Prostate gland (tissue), 2 donors: ENCODE data around the gene PRDM16. TPM values are rescaled to one million over a fixed set of nuclear protein-coding genes. Genes with fewer than 3 reads are reported as not detected.

Source experiments
- DNase-seq: peaks from one replicate; pipeline ENCODE4 v3.0.0-alpha.2; 2019; ENCODE audit warnings: low spot score
- H3K27ac ChIP-seq, 2 donors: fragments of 200-600 bp; sonication (generic); 2 replicates each; pipeline ENCODE4 v1.5.1; 2017 to 2019
- H3K27me3 ChIP-seq: fragments of 200-600 bp; sonication (generic); replicated peaks from 2 replicates; pipeline ENCODE4 v1.5.1; 2019; ENCODE audit not compliant: insufficient read depth
- H3K36me3 ChIP-seq, 2 donors: fragments of 200-600 bp; sonication (generic); 1 replicate in 1 of 2; 2 replicates in 1 of 2; pipeline versions ENCODE4 v1.5.1 to v1.8.1; 2017 to 2019
- H3K4me1 ChIP-seq: fragments of 200-600 bp; sonication (generic); replicated peaks from 2 replicates; pipeline ENCODE4 v1.5.1; 2019
- H3K4me3 ChIP-seq, 2 donors: fragments of 200-600 bp; sonication (generic); 2 replicates each; pipeline ENCODE4 v1.5.1; 2017 to 2019
- H3K9me3 ChIP-seq: fragments of 200-600 bp; sonication (generic); 2 replicates; pipeline ENCODE4 v1.5.1; 2017
- POLR2A ChIP-seq: fragments of 450-650 bp; IDR thresholded peaks from one replicate; pipeline ENCODE4 v1.6.1; 2016; ENCODE audit warnings: antibody characterized with exemption, mild to moderate bottlenecking
- POLR2AphosphoS5 ChIP-seq: sonication (generic); formaldehyde crosslinking; IDR thresholded peaks from one replicate; pipeline ENCODE4 v1.6.1; 2017; ENCODE audit warnings: antibody characterized with exemption
- WGBS: methylation state at CpG from one replicate; pipeline ENCODE4 v1.1.5; 2018; 5-methylcytosine and 5-hydroxymethylcytosine counted together
- intact Hi-C: fragments of 100-400 bp; cut with DNase I; formaldehyde crosslinking; loops from one replicate; pipeline ENCODE4 v1.14.2; 2022
- total RNA-seq, 2 donors: library from RNA; depleted of rRNA; stranded (reverse); fragments of >200 nt; gene quantifications; one replicate each; pipeline ENCODE4 v1.1.0, GENCODE V29; 2016
- TF ChIP-seq, protein P1 (sequence below), 4 experiments: fragments of 200-600 bp in 2 of 4; fragments of 450-650 bp in 2 of 4; sonication (generic) in 2 of 4; IDR thresholded peaks; 1 replicate in 3 of 4; 2 replicates in 1 of 4; pipeline ENCODE4 v1.5.1; 2016 to 2019; ENCODE audit warnings: antibody characterized with exemption in 4 of 4, mild to moderate bottlenecking in 2 of 4, moderate library complexity in 2 of 4

PRDM16 gene
- total RNA-seq, 2 donors from 2014 or later, result 0.23 to 6.5 TPM

DNA sequence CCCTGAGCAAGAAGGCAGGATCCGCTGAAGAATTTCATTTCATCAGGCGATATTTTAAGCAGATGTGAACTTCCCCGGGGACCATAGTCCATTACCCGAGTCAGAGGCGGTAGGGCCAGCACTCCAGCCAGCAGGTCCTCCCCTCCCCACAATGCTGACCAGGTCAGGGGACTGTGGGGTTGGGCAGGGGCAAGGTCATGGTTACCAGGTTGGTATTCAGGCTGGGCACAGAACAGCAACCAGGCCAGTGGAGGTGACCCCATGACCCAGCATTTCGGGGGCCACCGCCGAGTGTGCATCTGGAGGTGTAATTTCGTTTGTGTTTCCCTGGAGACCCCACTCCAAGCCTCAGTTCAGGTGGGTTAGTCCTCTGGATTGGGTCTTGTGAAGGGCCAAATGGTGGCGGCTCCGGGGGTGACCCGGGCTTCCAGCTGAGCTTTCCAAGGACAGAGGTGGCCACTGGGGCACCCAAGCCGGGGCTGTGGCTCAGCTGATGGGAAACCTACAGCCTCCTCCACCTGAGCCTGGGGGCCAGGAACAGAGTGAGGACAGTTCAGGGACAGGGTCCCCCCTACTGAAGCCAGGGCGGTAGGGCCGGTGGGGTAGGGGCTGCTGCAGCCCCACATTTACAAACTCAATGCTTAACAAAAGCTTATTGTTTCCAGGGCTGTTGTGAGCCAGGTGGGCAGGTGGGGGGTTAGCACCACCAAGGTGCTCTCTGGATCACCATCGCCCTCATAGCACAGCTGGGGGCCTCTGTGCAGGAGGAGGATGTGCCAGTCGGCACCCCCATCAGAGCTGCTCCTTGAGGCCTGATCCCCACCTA lies 2.8 kb downstream of the PRDM16 start:
- Histone ChIP-seq H3K36me3 (no peaks in the 10 kb centered on the region), H3K27me3 (peaks cover 35% of the 10 kb centered on the region), H3K4me1 (peaks cover 12% of the 10 kb centered on the region), H3K4me3 (no peak overlapping the region), H3K27ac (no peak overlapping the region), H3K9me3 (no peaks in the 10 kb centered on the region)
- TF ChIP-seq, protein P1, sequence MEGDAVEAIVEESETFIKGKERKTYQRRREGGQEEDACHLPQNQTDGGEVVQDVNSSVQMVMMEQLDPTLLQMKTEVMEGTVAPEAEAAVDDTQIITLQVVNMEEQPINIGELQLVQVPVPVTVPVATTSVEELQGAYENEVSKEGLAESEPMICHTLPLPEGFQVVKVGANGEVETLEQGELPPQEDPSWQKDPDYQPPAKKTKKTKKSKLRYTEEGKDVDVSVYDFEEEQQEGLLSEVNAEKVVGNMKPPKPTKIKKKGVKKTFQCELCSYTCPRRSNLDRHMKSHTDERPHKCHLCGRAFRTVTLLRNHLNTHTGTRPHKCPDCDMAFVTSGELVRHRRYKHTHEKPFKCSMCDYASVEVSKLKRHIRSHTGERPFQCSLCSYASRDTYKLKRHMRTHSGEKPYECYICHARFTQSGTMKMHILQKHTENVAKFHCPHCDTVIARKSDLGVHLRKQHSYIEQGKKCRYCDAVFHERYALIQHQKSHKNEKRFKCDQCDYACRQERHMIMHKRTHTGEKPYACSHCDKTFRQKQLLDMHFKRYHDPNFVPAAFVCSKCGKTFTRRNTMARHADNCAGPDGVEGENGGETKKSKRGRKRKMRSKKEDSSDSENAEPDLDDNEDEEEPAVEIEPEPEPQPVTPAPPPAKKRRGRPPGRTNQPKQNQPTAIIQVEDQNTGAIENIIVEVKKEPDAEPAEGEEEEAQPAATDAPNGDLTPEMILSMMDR (IDR thresholded peaks at IDR 0.05), result no peak
- TF ChIP-seq POLR2A (no peak), POLR2AphosphoS5 (no peak)
- 79% methylated on average over 17 of the region's 17 CpGs for WGBS
- no peak for DNase-seq
- intact Hi-C loops, result loop anchor here (10.0 kb wide), 1 partner anchor 153 kb away; no protein-coding TSS in a partner anchor

DNA sequence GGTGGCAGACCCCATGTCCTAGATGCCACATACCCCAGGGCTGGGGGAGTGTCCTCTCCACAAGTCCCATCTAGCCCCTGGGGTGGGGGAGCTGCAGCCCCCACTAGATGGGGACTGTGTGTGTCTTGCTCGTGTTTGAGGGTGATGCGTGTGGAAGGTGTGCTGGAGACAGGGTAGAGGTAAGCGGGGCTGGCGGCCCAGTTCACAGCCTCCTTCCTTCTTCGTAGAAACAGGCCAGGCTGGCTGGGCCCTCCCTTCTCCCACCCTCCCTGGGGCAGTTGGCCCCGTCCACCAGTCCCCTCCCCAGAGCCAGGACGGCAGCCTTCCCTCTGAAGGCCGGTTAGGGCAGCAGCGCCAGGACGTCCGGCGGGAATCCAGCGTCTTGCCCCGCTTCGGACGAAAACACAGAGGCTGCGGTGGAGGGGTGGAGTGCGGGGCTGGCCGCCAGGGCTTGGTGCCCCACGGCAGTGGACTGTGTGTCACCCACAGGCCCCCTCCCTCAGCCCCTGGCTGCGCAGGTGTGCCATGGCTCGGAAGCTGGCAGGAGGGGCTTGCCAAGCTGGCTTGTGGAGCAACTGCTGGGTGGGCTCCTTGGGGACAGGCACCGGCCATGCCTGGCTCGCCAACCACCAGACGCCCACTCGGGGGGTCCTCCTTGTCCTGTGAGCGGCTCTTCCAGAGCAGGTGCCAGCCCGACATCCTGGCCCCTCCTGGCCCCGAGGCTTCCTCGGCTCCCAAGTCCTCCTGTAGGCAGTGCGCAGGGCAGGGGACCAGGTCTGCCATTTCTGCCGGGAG lies 3.6 kb downstream of the PRDM16 start:
- H3K27ac ChIP-seq, result no peak overlapping the region
- no peak for DNase-seq
- intact Hi-C loops, result loop anchor here (10.0 kb wide), 1 partner anchor 152 kb away; no protein-coding TSS in a partner anchor
- no peak for TF ChIP-seq POLR2A
- TF ChIP-seq, protein P1 (IDR thresholded peaks at IDR 0.05), result no peak
- TF ChIP-seq POLR2AphosphoS5, result no peak
- H3K27me3 ChIP-seq, result peaks cover 27% of the 10 kb centered on the region
- peaks cover 12% of the 10 kb centered on the region for H3K4me1 ChIP-seq
- H3K4me3 ChIP-seq, result no peak overlapping the region
- 34% methylated on average over 31 of the region's 32 CpGs for WGBS
- no peaks in the 10 kb centered on the region for H3K9me3 ChIP-seq
- no peaks in the 10 kb centered on the region for H3K36me3 ChIP-seq

DNA sequence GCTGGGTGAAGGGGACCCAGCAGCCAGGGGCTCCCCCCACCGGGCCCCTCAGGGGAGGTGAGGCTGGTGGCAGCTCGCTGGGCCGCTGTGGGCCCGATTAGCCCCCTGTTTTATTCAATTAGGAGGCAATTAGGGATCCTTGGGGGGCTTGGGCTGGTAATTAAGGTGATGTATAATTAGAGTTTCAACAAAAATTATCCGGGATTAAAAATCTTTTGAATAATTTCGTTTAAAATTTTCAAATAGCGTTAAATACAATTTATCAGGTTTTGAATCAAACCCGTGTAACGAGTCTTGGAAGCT lies 4.1 kb downstream of the PRDM16 start:
- TF ChIP-seq POLR2A (no peak), POLR2AphosphoS5 (no peak)
- TF ChIP-seq, protein P1 (IDR thresholded peaks at IDR 0.05), result no peak
- H3K4me3 ChIP-seq, result no peak overlapping the region
- peaks cover 28% of the 10 kb centered on the region for H3K27me3 ChIP-seq
- no peaks in the 10 kb centered on the region for H3K9me3 ChIP-seq
- no peak overlapping the region for H3K27ac ChIP-seq
- peaks cover 8% of the 10 kb centered on the region for H3K4me1 ChIP-seq
- 12% methylated on average over 9 of the region's 9 CpGs for WGBS
- intact Hi-C loops, result loop anchor here (10.0 kb wide), 1 partner anchor 152 kb away; no protein-coding TSS in a partner anchor
- H3K36me3 ChIP-seq, result no peaks in the 10 kb centered on the region
- no peak for DNase-seq

DNA sequence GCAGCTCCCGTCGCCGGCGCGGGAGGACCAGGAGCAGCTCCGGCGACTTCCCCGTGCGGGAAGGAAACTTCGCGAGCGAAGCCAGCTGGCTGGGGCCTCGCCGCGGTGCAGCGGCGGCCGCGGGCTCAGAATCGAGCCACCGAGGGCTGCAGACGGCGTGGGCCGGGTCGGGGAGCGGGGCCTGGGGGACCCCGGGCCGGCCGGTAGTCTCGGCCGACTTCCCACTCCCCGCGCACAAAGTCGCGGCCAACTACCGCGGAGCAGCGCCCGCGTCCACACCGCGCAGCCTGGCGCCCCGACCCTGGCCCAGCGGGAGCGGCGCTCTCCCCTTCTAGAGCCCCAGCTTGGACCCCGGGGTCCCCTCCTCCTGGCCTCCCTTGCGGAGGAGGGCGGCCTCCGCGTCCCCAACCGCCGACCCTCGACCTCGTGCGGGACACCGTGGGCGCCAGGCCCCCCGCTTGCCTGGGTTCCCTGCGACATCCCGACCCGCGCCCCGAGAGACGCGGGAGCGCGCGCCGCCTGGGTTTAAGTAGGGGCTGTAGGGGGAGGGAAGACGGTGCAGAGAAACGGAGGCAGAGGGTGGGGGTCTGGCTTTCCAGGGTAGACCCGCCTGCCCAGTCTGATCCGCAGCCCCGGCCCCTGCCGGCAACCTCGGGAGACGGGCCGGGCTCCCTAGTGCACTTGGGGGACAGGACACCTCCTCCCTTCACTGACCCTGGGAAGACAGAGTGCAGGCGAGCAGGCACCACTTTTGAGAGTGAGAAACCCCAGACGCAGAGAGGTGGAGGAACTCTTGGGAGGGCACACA lies 4.7 kb downstream of the PRDM16 start:
- Histone ChIP-seq H3K27me3 (peaks cover 28% of the 10 kb centered on the region), H3K36me3 (no peaks in the 10 kb centered on the region), H3K9me3 (no peaks in the 10 kb centered on the region), H3K4me3 (no peak overlapping the region), H3K4me1 (peaks cover 2% of the 10 kb centered on the region), H3K27ac (no peak overlapping the region)
- 7% methylated on average over 53 of the region's 82 CpGs for WGBS
- DNase-seq, result no peak
- intact Hi-C loops, result loop anchor here (10.0 kb wide), 1 partner anchor 151 kb away; no protein-coding TSS in a partner anchor
- TF ChIP-seq POLR2A (no peak), POLR2AphosphoS5 (no peak)
- TF ChIP-seq, protein P1 (IDR thresholded peaks at IDR 0.05), result no peak
